Measurements from ENCODE around the gene GCHFR.

- TF ChIP-seq POLR2A (IDR thresholded peaks at IDR 0.05; ENCODE audit: extremely low read depth, insufficient read length): no peak
- TF ChIP-seq CTCF (IDR thresholded peaks at IDR 0.05; ENCODE audit: low read depth, low read length): no peak
- no peak for TF ChIP-seq MAX (IDR thresholded peaks at IDR 0.05; ENCODE audit: low read depth, low read length)
- no peak for TF ChIP-seq MYC (IDR thresholded peaks at IDR 0.05; ENCODE audit: low read depth, low read length)
Observed at GRCh38 chr15:40787991-40788390, 24.1 kb downstream of the GCHFR start.

Measured in NB4 (cell line).